Motor neuron (in vitro differentiated cells): Measurements from ENCODE around the gene C15orf62. TPM values are rescaled to one million over a fixed set of nuclear protein-coding genes. Genes with fewer than 3 reads are reported as not detected.

Source experiments
- ATAC-seq, 8 experiments: fragments of 200-7000 bp; cut with Tn5 transposase; replicated peaks in 6 of 8; 2 replicates each; pipeline ENCODE4 v1.8.0; 2021; ENCODE audit warnings: mild to moderate bottlenecking in 8 of 8, moderate library complexity in 8 of 8
- H3K27ac ChIP-seq, 2 donors: fragments of 250-450 bp; sonication (Bioruptor Pico); 2 replicates each; pipeline ENCODE4 v1.9.0; 2021; ENCODE audit warnings: antibody characterized with exemption in 2 of 2, mild to moderate bottlenecking in 2 of 2, moderate library complexity in 1 of 2
- H3K4me1 ChIP-seq, 2 donors: fragments of 250-450 bp; sonication (Bioruptor Pico); replicated peaks in 1 of 2; 2 replicates each; pipeline ENCODE4 v1.6.1; 2021; ENCODE audit warnings: antibody characterized with exemption in 2 of 2, mild to moderate bottlenecking in 2 of 2, moderate library complexity in 1 of 2
- H3K4me3 ChIP-seq, 5 donors: fragments of 250-450 bp; sonication (Bioruptor Pico); 2 replicates each; pipeline ENCODE4 v1.9.0; 2021; ENCODE audit warnings: antibody characterized with exemption in 5 of 5, mild to moderate bottlenecking in 5 of 5, moderate library complexity in 4 of 5
- WGBS, 10 experiments: fragments of 450-650 bp; shearing (Covaris generic); methylation state at CpG; one replicate each; pipeline ENCODE4 v1.0.0; 2022; 5-methylcytosine and 5-hydroxymethylcytosine counted together
- in situ Hi-C, 9 experiments: fragments of 400-800 bp; cut with MboI; loops; one replicate each; pipeline ENCODE4 v1.15.0; 2021; ENCODE audit warnings: low sequenced_read_pairs in 9 of 9, low pct_unique_long_range_greater_than_20kb in 2 of 9; ENCODE audit not compliant: unreplicated experiment in 9 of 9
- total RNA-seq, 8 experiments: library from RNA; unstranded; fragments of 300-600 nt; gene quantifications; 2 replicates each; pipeline versions ENCODE4 v1.2.3 to v1.2.4, GENCODE V29; 2022

C15orf62 gene
- total RNA-seq, 8 experiments from 2014 or later = 1.3 to 4.9 (median 1.7) TPM

DNA sequence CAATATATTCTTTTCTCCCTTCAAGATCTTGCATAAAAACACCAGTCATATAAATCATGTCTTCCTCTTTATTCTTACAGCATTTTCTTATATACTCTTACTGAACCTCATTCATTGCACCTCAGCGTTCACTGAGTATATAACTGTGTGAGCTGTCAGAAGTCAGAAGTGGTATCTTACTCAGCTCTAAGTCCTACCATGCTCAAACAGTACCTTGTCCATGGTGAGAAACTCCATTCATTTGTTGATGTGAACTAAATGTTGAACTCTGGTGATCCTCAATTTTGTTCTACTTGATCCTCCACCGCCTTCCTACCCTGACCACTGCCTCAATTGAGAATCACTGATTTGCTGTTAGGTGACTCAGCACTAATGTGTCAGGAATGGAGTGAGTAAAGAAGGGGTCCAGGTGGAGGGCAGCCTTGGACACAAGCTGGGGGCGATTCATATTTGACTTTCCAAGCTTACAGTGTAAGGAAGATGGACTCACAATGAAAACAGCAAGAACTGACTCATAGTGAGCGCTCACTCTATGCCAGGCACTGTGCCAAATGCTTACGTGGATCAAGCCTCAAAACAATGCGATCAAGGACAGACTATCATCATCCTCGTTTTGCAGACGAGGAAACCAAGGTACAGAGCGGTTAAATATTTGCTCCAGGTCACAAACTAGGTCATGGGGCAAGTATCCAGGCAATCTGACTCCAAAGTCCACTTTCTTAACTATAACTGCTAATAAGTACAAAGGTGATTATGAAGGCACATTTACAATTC lies 23.6 kb downstream of the C15orf62 start:
- H3K27ac ChIP-seq = no peak overlapping the region
- no peak overlapping the region for H3K4me3 ChIP-seq
- peak in 2 of 8 experiments; percentile 85 to 91 for ATAC-seq
- 5 to 100% (median 89%) methylated on average over 1 to 9 of the region's 9 CpGs; no CpG with 5 or more reads in 1 of the 10 experiments for WGBS, 10 experiments
- in situ Hi-C loops = no loop called here
- peaks cover under 1 to 3% of the 10 kb centered on the region in 2 donors for H3K4me1 ChIP-seq

DNA sequence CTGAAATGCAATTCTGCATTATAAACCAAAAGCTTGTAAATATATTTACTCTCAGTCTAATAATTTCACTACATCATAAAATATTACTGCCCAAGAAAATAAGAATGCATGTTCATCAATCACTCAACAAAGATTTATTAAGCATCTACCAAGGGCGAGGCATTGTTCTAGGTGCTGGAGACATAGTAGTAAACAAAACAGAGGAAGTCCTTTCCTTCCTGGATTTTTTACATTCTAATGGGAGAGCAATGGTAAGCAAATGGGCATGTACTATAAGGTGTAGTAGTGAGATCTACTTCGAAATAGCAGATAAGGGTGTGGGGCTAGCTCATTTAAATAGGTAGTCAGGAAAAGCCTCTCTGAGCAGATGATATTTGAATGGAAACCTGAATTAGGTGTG lies 26.3 kb downstream of the C15orf62 start:
- in situ Hi-C loops = no loop called here
- Histone ChIP-seq H3K4me3 (no peak overlapping the region), H3K27ac (no peak overlapping the region), H3K4me1 (peaks cover 3 to 4% of the 10 kb centered on the region in 2 donors)
- no peak for ATAC-seq
- 67 to 100% (median 90%) methylated on average over 1 to 2 of the region's 2 CpGs; no CpG with 5 or more reads in 2 of the 10 experiments for WGBS, 10 experiments

DNA sequence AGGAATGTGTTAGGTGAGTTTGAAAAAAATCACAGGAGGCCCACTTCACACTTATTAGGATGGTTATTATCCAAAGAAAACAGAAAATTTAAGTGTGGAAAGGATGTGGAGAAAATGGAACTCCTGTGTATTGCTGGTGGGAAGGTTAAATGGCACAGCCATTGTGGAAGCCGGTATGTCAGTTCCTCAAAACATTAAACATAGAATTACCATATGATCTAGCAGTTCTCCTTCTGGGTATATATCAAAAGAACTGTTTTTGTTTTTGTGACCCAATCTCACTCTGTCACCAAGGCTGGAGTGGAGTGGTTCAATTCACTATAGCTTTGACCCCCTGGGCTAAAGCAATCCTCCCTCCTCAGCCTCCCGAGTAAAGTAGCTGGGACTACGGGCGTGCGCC lies 26.7 kb downstream of the C15orf62 start:
- 50 to 100% (median 97%) methylated on average over 1 to 4 of the region's 5 CpGs; no CpG with 5 or more reads in 3 of the 10 experiments for WGBS, 10 experiments
- no peak for ATAC-seq
- H3K4me3 ChIP-seq = no peak overlapping the region
- H3K27ac ChIP-seq = no peak overlapping the region
- H3K4me1 ChIP-seq = peaks cover 3 to 4% of the 10 kb centered on the region in 2 donors
- in situ Hi-C loops = no loop called here

DNA sequence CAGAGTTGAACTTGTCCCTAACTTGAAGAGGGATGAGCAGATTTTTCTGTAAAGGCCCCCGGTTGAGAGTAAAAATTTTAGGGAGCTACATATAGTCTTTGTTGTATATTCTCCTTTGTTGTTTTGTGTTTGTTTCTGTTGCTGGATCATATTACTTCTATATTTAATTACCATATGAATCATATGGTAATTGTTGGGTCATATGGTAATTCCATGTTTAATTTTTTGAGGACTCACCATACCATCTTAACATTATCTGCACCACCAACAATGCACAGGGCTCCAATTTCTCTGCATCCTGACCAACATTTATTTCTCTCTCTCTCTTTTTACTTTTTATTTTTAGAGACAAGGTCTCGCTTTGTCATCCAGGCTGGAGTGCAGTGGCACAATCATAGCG lies 29.7 kb downstream of the C15orf62 start:
- 58 to 100% (median 88%) methylated on average over 1 to 3 of the region's 3 CpGs; no CpG with 5 or more reads in 2 of the 10 experiments for WGBS, 10 experiments
- ATAC-seq = peak in 3 of 8 experiments; percentile 79 to 87 (median 85)
- in situ Hi-C loops = no loop called here
- Histone ChIP-seq H3K4me1 (peaks cover 3 to 4% of the 10 kb centered on the region in 2 donors), H3K27ac (no peak overlapping the region), H3K4me3 (no peak overlapping the region)

DNA sequence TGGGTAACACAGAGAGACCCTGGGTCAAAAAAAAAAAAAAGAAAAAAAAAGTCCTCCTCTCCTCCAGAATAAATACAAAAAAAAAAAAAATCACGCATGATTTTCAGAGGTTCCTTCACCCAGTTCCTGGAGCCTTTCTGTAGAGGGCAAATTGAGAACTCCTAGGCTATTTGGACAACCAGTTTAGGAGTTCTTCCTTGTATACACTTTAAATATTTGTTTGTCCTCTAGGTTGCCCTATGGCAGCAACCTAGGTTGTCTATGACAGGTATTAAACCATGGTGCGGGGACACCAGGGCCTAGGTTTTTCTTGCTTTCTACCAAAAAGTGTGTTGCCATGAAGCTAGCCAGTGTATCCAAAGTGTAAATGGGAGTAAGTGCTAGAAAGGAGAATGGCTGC lies 33.3 kb downstream of the C15orf62 start:
- H3K4me3 ChIP-seq = no peak overlapping the region
- in situ Hi-C loops = no loop called here
- peaks cover 8 to 10% of the 10 kb centered on the region in 2 donors for H3K4me1 ChIP-seq
- 80 to 100% (median 98%) methylated on average over 1 to 2 of the region's 2 CpGs; no CpG with 5 or more reads in 4 of the 10 experiments for WGBS, 10 experiments
- H3K27ac ChIP-seq = no peak overlapping the region
- no peak for ATAC-seq

DNA sequence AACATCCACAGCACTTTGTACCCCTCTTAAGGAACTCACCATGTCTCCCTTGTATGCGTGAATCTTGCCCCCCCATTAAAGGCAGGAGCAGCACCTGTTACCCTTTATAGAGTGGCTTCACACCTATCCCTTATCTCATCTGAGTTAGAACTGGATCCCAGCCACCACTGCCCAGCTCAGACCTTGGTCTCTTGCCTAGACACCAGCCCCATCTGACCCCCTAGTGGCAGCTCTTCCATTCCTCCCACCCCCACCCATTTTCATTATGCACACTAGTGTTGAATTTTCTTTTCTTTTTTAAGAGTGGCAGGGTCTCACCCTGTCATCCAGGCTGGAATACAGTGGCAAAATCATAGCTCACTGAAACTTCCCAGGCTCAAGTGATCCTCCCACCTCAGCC lies 33.9 kb downstream of the C15orf62 start:
- in situ Hi-C loops = no loop called here
- H3K4me3 ChIP-seq = no peak overlapping the region
- WGBS, 10 experiments = 67 to 100% methylated on average over 1 of the region's 1 CpG; no CpG with 5 or more reads in 8 of the 10 experiments
- ATAC-seq = no peak
- H3K4me1 ChIP-seq = peaks cover 5 to 6% of the 10 kb centered on the region in 2 donors
- no peak overlapping the region for H3K27ac ChIP-seq

DNA sequence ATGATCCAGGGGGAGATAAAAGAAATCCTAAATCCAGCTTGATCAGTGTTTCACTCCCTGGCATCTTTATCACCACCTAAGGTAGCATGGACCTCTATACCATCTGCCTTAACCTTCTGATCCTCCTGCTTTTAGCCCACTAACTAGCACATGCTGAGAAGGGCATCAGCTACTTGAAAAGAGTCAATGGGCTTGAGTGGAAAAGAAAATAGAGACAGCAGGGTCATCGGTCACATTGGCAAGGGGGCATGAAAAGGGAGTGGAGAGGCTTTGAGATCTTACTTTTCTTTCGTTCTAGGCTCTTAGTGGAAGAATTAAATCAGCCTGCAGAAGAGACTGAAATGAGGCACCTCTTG lies 36.9 kb downstream of the C15orf62 start:
- peak overlapping the region; percentile 87 to 89 for H3K27ac ChIP-seq
- ATAC-seq = no peak
- in situ Hi-C loops = no loop called here
- peaks cover 5 to 6% of the 10 kb centered on the region in 2 donors for H3K4me1 ChIP-seq
- 0% methylated on average over 1 to 2 of the region's 2 CpGs; no CpG with 5 or more reads in 4 of the 10 experiments for WGBS, 10 experiments
- H3K4me3 ChIP-seq = peak overlapping the region; percentile 83 to 96 (median 92)

DNA sequence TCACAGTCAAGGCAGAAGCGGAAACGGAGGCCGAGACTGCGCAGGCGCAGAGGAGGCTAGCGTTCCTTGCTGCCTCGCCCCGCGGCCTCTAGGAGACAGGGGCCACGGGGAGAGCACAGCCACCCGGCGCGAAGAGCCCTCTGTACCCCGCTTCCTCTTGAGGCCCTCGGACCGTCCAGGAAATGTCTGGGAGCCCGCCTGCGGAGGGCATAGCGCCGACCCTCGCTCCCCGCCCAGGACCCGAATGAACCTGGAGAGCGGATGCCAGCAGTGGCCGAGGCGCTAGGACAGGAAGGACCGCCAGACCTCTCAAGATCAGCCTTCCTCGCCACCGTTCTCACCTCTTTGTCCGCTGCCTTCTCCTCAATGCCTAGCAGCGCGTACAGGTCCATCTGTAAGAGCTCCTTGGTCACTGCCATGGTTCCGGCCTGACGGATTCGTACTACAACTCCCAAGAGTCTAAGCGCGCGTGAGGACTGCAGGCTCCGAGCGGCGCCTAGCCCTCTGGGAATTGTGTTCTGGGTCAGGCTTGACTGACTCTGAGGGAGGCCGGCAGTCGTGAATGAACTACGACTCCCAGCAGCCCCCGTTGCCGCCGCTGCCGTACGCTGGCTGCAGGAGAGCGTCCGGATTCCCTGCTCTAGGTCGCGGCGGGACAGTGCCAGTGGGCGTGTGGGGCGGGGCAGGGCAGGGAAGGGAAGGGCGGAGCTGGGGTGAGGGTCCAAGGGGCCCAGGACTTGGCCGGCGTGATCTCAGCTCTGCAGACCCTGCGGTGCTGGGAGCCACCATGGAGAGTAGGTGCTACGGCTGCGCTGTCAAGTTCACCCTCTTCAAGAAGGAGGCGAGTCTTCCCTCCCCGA lies 37.5 kb downstream of the C15orf62 start, which contains the start of the genes DNAJC17 and ZFYVE19:
Gene DNAJC17, minus strand, starts transcription at position 446 of the 860 bp plus-strand sequence. Its CDS starts 27 bp downstream, at position 419.
Gene ZFYVE19, plus strand, starts transcription at position 62 of the 860 bp plus-strand sequence. Its CDS starts 501 bp downstream, at position 563.
- in situ Hi-C loops = no loop called here
- peak within 1 kb of the TSS; percentile 83 to 96 (median 92) for H3K4me3 ChIP-seq
- peak within 1 kb of the TSS; percentile 87 to 89 for H3K27ac ChIP-seq
- ATAC-seq = peak; percentile 98 to 99 (median 98)
- H3K4me1 ChIP-seq = peaks cover 5 to 6% of the 10 kb centered on the region in 2 donors
- WGBS, 10 experiments = 0 to 10% (median 0%) methylated on average over 3 to 21 of the region's 64 CpGs; no CpG with 5 or more reads in 2 of the 10 experiments

DNA sequence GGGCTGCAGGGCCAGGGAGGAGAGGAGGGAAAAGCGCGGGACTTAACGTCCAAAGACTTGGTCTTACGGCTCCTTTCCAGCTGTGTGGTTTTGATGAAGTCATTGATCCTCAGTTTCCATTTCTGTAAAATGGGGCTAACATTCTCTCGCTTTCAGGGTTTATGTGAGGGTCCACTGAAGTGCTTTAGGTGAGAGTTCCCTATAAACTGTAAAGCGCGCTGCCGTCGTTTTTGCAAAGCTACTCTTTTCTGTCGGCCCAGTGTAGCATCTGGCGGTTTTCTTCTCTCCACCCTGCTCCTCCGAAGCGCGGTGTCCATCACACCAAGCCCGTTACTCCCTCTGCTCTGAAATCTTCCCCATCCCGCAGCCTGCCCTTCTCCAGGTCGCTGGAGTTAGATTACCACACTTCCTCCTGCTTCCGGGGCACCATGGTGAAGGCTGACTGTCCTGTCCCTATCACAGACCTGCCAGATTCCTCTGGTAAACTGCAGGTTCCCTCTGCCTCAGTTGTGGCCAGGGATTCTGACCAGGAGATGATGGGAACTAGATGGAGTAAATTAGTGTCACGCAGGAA lies 38.2 kb downstream of the C15orf62 start:
- 17 to 93% (median 65%) methylated on average over 1 to 12 of the region's 19 CpGs; no CpG with 5 or more reads in 3 of the 10 experiments for WGBS, 10 experiments
- H3K4me1 ChIP-seq = peaks cover 5 to 6% of the 10 kb centered on the region in 2 donors
- in situ Hi-C loops = no loop called here
- H3K27ac ChIP-seq = no peak overlapping the region
- peak overlapping the region; percentile 83 to 96 (median 92) for H3K4me3 ChIP-seq
- ATAC-seq = no peak

DNA sequence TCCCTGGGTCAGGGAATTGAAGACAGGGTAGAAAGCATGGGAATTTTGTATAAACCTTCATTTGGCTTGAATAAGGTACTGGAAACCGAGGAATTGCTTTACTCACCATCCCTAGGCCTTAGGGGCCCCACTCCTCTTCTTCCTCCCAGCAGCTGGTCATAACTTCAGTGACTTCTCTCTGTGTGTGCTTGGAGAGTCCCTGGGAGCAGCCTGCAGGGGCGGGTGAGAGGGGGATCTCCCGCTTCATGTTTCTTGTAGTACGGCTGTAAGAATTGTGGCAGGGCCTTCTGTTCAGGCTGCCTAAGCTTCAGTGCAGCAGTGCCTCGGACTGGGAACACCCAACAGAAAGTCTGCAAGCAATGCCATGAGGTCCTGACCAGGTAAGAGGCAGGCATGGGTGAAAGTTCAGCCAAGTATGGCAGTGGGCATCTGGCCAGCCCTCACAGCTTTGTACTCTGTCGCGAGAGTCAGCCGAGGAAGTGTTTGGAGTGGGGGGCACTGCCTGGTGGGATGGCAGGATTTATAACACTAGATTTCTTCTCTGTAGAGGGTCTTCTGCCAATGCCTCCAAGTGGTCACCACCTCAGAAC lies 39.2 kb downstream of the C15orf62 start:
- H3K4me3 ChIP-seq = no peak overlapping the region
- 56 to 100% (median 71%) methylated on average over 1 to 8 of the region's 8 CpGs; no CpG with 5 or more reads in 4 of the 10 experiments for WGBS, 10 experiments
- in situ Hi-C loops = no loop called here
- peaks cover 5 to 6% of the 10 kb centered on the region in 2 donors for H3K4me1 ChIP-seq
- no peak overlapping the region for H3K27ac ChIP-seq
- ATAC-seq = no peak

DNA sequence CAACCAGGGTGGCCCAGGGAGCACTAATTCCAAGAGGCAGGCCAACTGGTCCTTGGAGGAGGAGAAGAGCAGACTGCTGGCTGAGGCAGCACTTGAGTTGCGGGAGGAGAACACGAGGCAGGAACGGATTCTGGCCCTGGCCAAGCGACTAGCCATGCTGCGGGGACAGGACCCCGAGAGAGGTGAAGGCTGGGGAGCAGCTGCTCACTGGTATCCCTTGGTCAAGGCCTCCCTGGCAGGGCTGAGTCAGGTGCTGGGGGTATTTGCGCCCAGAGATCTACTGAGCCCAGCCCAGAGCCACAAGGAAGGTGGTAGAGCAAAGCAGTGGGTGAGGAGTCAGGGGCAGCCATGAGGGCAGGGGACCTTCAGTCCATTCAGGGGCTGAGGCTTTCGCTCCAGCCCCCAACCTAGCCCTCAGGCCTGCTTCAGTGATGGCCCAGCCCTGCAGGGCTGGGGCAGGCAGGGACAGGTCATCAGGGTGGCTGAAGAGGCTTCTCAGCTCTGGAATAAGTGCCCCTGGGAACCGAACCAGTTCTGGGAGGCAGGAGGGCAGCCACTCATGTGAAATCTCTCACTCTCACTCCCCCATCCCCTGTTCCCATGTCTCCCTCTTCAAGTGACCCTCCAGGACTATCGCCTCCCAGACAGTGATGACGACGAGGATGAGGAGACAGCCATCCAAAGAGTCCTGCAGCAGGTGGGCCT lies 43.1 kb downstream of the C15orf62 start:
- Histone ChIP-seq H3K27ac (no peak overlapping the region), H3K4me3 (no peak overlapping the region), H3K4me1 (no peaks in the 10 kb centered on the region)
- WGBS, 10 experiments = 86 to 95% (median 91%) methylated on average over 1 to 6 of the region's 12 CpGs; no CpG with 5 or more reads in 6 of the 10 experiments
- no peak for ATAC-seq
- in situ Hi-C loops = no loop called here
